Measurements from ENCODE around the gene ISLR. TPM values are rescaled to one million over a fixed set of nuclear protein-coding genes. Genes with fewer than 3 reads are reported as not detected.

ISLR gene
- total RNA-seq, 1 experiment from 2014 or later, result 0.12 TPM

DNA sequence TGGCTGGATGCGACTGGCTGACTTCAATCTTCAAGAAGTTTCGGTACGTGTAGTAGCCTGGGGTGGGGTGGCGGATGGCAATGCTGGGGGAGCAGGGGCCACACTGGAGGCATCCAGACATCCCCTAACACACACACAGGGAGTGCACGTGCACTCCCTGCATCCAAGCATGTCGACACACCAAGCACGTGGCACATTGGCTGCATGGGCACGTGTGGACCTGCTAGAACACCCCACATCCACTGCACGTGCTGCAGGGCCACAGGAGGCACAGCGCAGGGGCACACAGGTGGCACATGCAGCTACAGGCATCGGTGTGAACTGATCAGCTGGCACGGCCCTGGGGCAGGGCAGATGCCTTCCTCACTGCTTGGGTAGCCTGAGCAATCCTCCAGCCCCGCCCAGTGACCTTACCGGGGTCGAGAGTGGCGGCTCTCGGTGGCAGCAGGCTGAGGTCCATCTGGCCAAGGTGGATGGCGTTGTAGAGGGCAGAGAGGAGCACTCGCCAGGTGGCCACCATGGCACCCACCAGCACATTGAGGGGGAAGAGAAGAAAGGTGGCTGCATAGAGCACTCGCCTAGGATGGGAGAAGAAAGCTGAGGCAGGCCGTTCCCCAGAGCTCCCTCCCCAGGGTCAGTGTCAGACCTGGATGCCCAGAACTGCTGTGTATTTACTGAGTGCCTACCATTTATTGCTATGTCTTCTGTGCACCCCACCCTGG is 7.5 kb downstream of the ISLR start:
- ATAC-seq, result no peak

DNA sequence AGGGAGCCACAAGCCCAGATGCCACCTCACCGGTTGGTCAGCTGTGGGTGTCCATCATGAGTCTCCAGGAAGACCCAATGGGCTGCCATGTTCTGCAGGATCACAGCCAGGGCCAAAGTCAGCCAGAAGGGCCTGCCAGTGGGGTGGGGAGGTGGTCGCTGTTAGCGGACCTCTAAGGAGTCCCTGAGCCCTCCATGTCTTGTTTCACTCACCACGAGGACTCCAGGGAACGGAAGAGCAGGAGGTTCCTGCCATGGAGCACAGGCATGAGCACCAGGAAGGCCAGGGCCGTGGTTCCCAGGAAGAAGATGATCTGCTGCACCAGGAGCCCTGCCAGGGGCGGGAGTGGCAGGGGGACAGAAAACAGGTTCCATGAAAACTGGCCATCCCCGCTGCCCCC is 8.6 kb downstream of the ISLR start:
- DNase-seq (ENCODE audit: low read depth, low spot score), result no peak
- Histone ChIP-seq H3K36me3 (ENCODE audit: control insufficient read depth in 1 of 2, insufficient read depth in 2 of 2, low read length in 2 of 2) (no peaks in the 10 kb centered on the region), H4K20me1 (ENCODE audit: insufficient read depth) (no peaks in the 10 kb centered on the region), H3K27me3 (ENCODE audit: insufficient read depth, low read length) (peaks cover 20% of the 10 kb centered on the region; the same call in 1 of the 2 replicates), H3K9me2 (ENCODE audit: insufficient read depth) (no peaks in the 10 kb centered on the region), H3K9ac (ENCODE audit: low read length) (no peak overlapping the region), H3K4me3 (replicated peaks in 1 of 2; ENCODE audit: low read depth in 1 of 2, low read length in 2 of 2) (no peak overlapping the region), H3K9me3 (ENCODE audit: control insufficient read depth in 1 of 2, insufficient read depth in 1 of 2, low read depth in 1 of 2, low read length in 2 of 2) (no peaks in the 10 kb centered on the region), H3K4me2 (ENCODE audit: low read length) (no peak overlapping the region), H2AFZ (ENCODE audit: low read depth, low read length, poor library complexity, severe bottlenecking) (no peak overlapping the region), H3K27ac (ENCODE audit: low read depth, low read length) (no peak overlapping the region), H3K79me2 (ENCODE audit: insufficient read depth, low read length) (no peaks in the 10 kb centered on the region), H3K4me1 (ENCODE audit: control insufficient read depth in 1 of 2, insufficient read depth in 2 of 2, low read length in 2 of 2) (peaks cover 8 to 21% of the 10 kb centered on the region in 2 experiments; a peak in 3 of 4 replicates)
- POLR2A ChIA-PET, result no interaction called here
- CTCF ChIA-PET, result no interaction called here
- no peak for ATAC-seq
- no TSS peak for BruUV-seq (replicated peaks)
- RAD21 ChIA-PET (ENCODE audit: low non-redundant PET in 1 of 2, low total read pairs in 2 of 2, uncharacterized antibody in 2 of 2, unreplicated experiment in 2 of 2), result no interaction called here
- TF ChIP-seq JUND (IDR thresholded peaks at IDR 0.05) (no peak), EZH2phosphoT487 (IDR thresholded peaks at IDR 0.05; ENCODE audit: borderline replicate concordance) (no peak), EGR1 (IDR thresholded peaks at IDR 0.05; ENCODE audit: low read depth) (no peak), POLR2AphosphoS5 (IDR thresholded peaks at IDR 0.05; ENCODE audit: low read depth, low read length) (no peak), ZNF274 (IDR thresholded peaks at IDR 0.05; ENCODE audit: low read depth, low read length) (no peak), SP1 (IDR thresholded peaks at IDR 0.05; ENCODE audit: low read depth) (no peak), YY1 (IDR thresholded peaks at IDR 0.05; ENCODE audit: extremely low read depth, insufficient replicate concordance, low read depth, low read length) (no peak), FOSL1 (IDR thresholded peaks at IDR 0.05; ENCODE audit: low read depth) (no peak), POLR2A (IDR thresholded peaks at IDR 0.05; ENCODE audit: borderline replicate concordance, extremely low read depth, insufficient read depth, insufficient read length) (no peak)
- TF ChIP-seq, protein P1, sequence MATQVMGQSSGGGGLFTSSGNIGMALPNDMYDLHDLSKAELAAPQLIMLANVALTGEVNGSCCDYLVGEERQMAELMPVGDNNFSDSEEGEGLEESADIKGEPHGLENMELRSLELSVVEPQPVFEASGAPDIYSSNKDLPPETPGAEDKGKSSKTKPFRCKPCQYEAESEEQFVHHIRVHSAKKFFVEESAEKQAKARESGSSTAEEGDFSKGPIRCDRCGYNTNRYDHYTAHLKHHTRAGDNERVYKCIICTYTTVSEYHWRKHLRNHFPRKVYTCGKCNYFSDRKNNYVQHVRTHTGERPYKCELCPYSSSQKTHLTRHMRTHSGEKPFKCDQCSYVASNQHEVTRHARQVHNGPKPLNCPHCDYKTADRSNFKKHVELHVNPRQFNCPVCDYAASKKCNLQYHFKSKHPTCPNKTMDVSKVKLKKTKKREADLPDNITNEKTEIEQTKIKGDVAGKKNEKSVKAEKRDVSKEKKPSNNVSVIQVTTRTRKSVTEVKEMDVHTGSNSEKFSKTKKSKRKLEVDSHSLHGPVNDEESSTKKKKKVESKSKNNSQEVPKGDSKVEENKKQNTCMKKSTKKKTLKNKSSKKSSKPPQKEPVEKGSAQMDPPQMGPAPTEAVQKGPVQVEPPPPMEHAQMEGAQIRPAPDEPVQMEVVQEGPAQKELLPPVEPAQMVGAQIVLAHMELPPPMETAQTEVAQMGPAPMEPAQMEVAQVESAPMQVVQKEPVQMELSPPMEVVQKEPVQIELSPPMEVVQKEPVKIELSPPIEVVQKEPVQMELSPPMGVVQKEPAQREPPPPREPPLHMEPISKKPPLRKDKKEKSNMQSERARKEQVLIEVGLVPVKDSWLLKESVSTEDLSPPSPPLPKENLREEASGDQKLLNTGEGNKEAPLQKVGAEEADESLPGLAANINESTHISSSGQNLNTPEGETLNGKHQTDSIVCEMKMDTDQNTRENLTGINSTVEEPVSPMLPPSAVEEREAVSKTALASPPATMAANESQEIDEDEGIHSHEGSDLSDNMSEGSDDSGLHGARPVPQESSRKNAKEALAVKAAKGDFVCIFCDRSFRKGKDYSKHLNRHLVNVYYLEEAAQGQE (IDR thresholded peaks at IDR 0.05; ENCODE audit: low read depth), result no peak
- intact Hi-C loops (cut with micrococcal nuclease), result no loop called here

More for the DNA sequence above, 7.5 kb downstream of the ISLR start:
- no peak overlapping the region for H3K9ac ChIP-seq (ENCODE audit: low read length)
- H3K4me1 ChIP-seq (ENCODE audit: control insufficient read depth in 1 of 2, insufficient read depth in 2 of 2, low read length in 2 of 2), result peaks cover 8 to 21% of the 10 kb centered on the region in 2 experiments; a peak in 3 of 4 replicates
- DNase-seq (ENCODE audit: low read depth, low spot score), result no peak
- no peak overlapping the region for H3K4me3 ChIP-seq (replicated peaks in 1 of 2; ENCODE audit: low read depth in 1 of 2, low read length in 2 of 2)
- no peaks in the 10 kb centered on the region for H3K36me3 ChIP-seq (ENCODE audit: control insufficient read depth in 1 of 2, insufficient read depth in 2 of 2, low read length in 2 of 2)
- H3K79me2 ChIP-seq (ENCODE audit: insufficient read depth, low read length), result no peaks in the 10 kb centered on the region
- intact Hi-C loops (cut with micrococcal nuclease), result no loop called here
- ChIA-PET POLR2A (no interaction called here), RAD21 (ENCODE audit: low non-redundant PET in 1 of 2, low total read pairs in 2 of 2, uncharacterized antibody in 2 of 2, unreplicated experiment in 2 of 2) (no interaction called here), CTCF (no interaction called here)
- TF ChIP-seq FOSL1 (IDR thresholded peaks at IDR 0.05; ENCODE audit: low read depth) (no peak), EZH2phosphoT487 (IDR thresholded peaks at IDR 0.05; ENCODE audit: borderline replicate concordance) (no peak)
- TF ChIP-seq, protein P2, sequence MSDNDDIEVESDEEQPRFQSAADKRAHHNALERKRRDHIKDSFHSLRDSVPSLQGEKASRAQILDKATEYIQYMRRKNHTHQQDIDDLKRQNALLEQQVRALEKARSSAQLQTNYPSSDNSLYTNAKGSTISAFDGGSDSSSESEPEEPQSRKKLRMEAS (IDR thresholded peaks at IDR 0.05), result no peak
- TF ChIP-seq, protein P3, sequence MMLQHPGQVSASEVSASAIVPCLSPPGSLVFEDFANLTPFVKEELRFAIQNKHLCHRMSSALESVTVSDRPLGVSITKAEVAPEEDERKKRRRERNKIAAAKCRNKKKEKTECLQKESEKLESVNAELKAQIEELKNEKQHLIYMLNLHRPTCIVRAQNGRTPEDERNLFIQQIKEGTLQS (IDR thresholded peaks at IDR 0.05), result no peak
- no peak overlapping the region for H2AFZ ChIP-seq (ENCODE audit: low read depth, low read length, poor library complexity, severe bottlenecking)
- BruUV-seq (replicated peaks), result no TSS peak
- H3K27ac ChIP-seq (ENCODE audit: low read depth, low read length), result no peak overlapping the region
- H4K20me1 ChIP-seq (ENCODE audit: insufficient read depth), result no peaks in the 10 kb centered on the region
- no peaks in the 10 kb centered on the region for H3K9me3 ChIP-seq (ENCODE audit: control insufficient read depth in 1 of 2, insufficient read depth in 1 of 2, low read depth in 1 of 2, low read length in 2 of 2)
- no peaks in the 10 kb centered on the region for H3K9me2 ChIP-seq (ENCODE audit: insufficient read depth)
- H3K27me3 ChIP-seq (ENCODE audit: insufficient read depth, low read length), result peaks cover 22% of the 10 kb centered on the region; the same call in 1 of the 2 replicates
- no peak overlapping the region for H3K4me2 ChIP-seq (ENCODE audit: low read length)

Measured in HCT116 (cell line).